GM19035 (cell line): ENCODE results near the gene CEP44.

Experiments
- ATAC-seq: cut with Tn5 transposase; IDR thresholded peaks from one replicate; pipeline ENCODE4 v1.9.1; 2021; ENCODE audit not compliant: unreplicated experiment

CEP44 gene

GRCh38 chr4:174381440-174381800 is 97.7 kb downstream of the CEP44 start:
- no peak for ATAC-seq
